GM12891 (cell line): ENCODE data around the gene CMTM3.
"Not testable (repeated sequence)": the region's sequence is repeated elsewhere in the genome, so short reads cannot be mapped to it uniquely, and the experiment has no call there.

Source experiments
- DNase-seq: peaks from one replicate; pipeline ENCODE4 v3.0.0; 2011; ENCODE audit warnings: low spot score; ENCODE audit not compliant: insufficient read length
- FAIRE-seq: peaks from 2 replicates; lab custom pipeline; 2011; peaks lifted over from hg19 to GRCh38; lab: Jason Lieb, UNC
- PAX5 ChIP-seq: IDR thresholded peaks from 2 replicates; pipeline ENCODE4 v1.6.1; 2011; ENCODE audit warnings: low read length, moderate library complexity, mild to moderate bottlenecking; ENCODE audit not compliant: insufficient read depth, severe bottlenecking
- POLR2A ChIP-seq: IDR thresholded peaks from 2 replicates; pipeline ENCODE4 v1.6.1; 2011; ENCODE audit warnings: low read depth, low read length, control low read depth
- POLR2AphosphoS5 ChIP-seq: IDR thresholded peaks from 2 replicates; pipeline ENCODE4 v1.6.1; 2011; ENCODE audit warnings: low read depth, low read length, control low read depth
- POU2F2 ChIP-seq: IDR thresholded peaks from 2 replicates; pipeline ENCODE4 v1.6.1; 2011; ENCODE audit warnings: low read depth, mild to moderate bottlenecking, control low read depth, low read length, moderate library complexity
- SPI1 ChIP-seq: IDR thresholded peaks from 2 replicates; pipeline ENCODE4 v1.6.1; 2011; ENCODE audit warnings: low read depth, low read length, control low read depth
- TAF1 ChIP-seq: IDR thresholded peaks from 2 replicates; pipeline ENCODE4 v1.6.1; 2011; ENCODE audit warnings: low read depth, low read length, control low read depth

CMTM3 gene

GRCh38 chr16:66609139-66609510 is 4.6 kb downstream of the CMTM3 start:
- TF ChIP-seq POLR2A (no peak), SPI1 (no peak), POU2F2 (no peak), PAX5 (no peak), POLR2AphosphoS5 (no peak), TAF1 (no peak)
- DNase-seq (no peak), FAIRE-seq (no peak)

- no peak for DNase-seq
- no peak for TF ChIP-seq PAX5
- TF ChIP-seq TAF1: no peak
- TF ChIP-seq POLR2A: no peak
- TF ChIP-seq POU2F2: no peak
- no peak for TF ChIP-seq SPI1
- TF ChIP-seq POLR2AphosphoS5: no peak
- FAIRE-seq: no peak
These were observed 5.8 kb downstream of the CMTM3 start for GRCh38 chr16:66610111-66610820.

GRCh38 chr16:66611911-66612310 is 7.4 kb downstream of the CMTM3 start:
- FAIRE-seq, DNase-seq: not testable (repeated sequence)

- no peak for TF ChIP-seq POLR2AphosphoS5
- no peak for TF ChIP-seq POLR2A
- no peak for TF ChIP-seq PAX5
- no peak for TF ChIP-seq SPI1
- no peak for TF ChIP-seq TAF1
- TF ChIP-seq POU2F2: no peak
- no peak for DNase-seq
- no peak for FAIRE-seq
These were observed 7.9 kb downstream of the CMTM3 start for GRCh38 chr16:66612422-66612821.

- no peak for TF ChIP-seq POU2F2
- TF ChIP-seq PAX5: no peak
- TF ChIP-seq SPI1: no peak
- no peak for TF ChIP-seq POLR2A
- FAIRE-seq (no peak), DNase-seq (no peak)
These were observed 9.8 kb downstream of the CMTM3 start for GRCh38 chr16:66614161-66614802.

GRCh38 chr16:66616169-66616568 is 11.7 kb downstream of the CMTM3 start:
- FAIRE-seq: no peak

GRCh38 chr16:66616592-66616991 is 12.1 kb downstream of the CMTM3 start:
- FAIRE-seq (no peak), DNase-seq (no peak)
- TF ChIP-seq POLR2AphosphoS5 (no peak), POLR2A (no peak), SPI1 (no peak), POU2F2 (no peak), PAX5 (no peak), TAF1 (no peak)

More at GRCh38 chr16:66616169-66616568, 11.7 kb downstream of the CMTM3 start:
- TF ChIP-seq PAX5 (no peak), SPI1 (no peak), POU2F2 (no peak), POLR2A (no peak), POLR2AphosphoS5 (no peak), TAF1 (no peak)
- no peak for DNase-seq

GRCh38 chr16:66617010-66617434 is 12.5 kb downstream of the CMTM3 start:
- DNase-seq (no peak), FAIRE-seq (no peak)
- TF ChIP-seq SPI1 (no peak), POLR2A (no peak), TAF1 (no peak), PAX5 (no peak), POLR2AphosphoS5 (no peak), POU2F2 (no peak)

GRCh38 chr16:66617728-66618127 is 13.2 kb downstream of the CMTM3 start:
- TF ChIP-seq POLR2A: no peak
- no peak for TF ChIP-seq POLR2AphosphoS5
- TF ChIP-seq TAF1: no peak
- no peak for TF ChIP-seq POU2F2
- TF ChIP-seq SPI1: no peak
- TF ChIP-seq PAX5: no peak
- DNase-seq (no peak), FAIRE-seq (no peak)

GRCh38 chr16:66618588-66619375 is 14.3 kb downstream of the CMTM3 start:
- FAIRE-seq: no peak
- TF ChIP-seq SPI1 (no peak), POLR2AphosphoS5 (no peak), PAX5 (no peak), POLR2A (no peak), TAF1 (no peak), POU2F2 (no peak)
- DNase-seq: no peak
